Esophagus muscularis mucosa (tissue), 3 donors: Measurements from ENCODE around the gene CTAGE4.
"Not testable (repeated sequence)": the region's sequence is repeated elsewhere in the genome, so short reads cannot be mapped to it uniquely, and the experiment has no call there.

Experiments used
- EP300 ChIP-seq: sonication (generic); formaldehyde crosslinking; IDR thresholded peaks from one replicate; pipeline ENCODE4 v1.6.1; 2017; ENCODE audit warnings: antibody characterized with exemption
- TF ChIP-seq, protein P1 (sequence below), 3 experiments: fragments of 200-600 bp in 2 of 3; fragments of 450-650 bp in 1 of 3; sonication (generic) in 2 of 3; IDR thresholded peaks; one replicate each; pipeline ENCODE4 v1.5.1; 2017 to 2019; ENCODE audit warnings: antibody characterized with exemption in 3 of 3, mild to moderate bottlenecking in 2 of 3, moderate library complexity in 1 of 3

DNA sequence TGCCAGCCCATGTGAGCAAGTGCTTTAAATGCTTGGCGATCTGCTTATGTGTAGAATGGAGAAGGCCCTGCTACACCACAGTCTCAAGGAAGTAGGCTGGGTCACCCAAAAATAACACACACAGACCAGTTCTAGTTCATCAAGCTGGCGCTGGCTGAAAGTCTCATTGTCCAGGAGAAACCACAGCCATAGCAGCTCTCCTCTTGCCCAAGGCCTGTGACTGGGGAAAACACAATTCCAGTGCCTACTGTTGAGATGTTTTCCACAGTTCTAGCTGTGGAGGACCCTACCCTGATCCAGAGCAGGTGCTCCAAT is 4.1 kb upstream of the CTAGE4 start:
- TF ChIP-seq, protein P1, sequence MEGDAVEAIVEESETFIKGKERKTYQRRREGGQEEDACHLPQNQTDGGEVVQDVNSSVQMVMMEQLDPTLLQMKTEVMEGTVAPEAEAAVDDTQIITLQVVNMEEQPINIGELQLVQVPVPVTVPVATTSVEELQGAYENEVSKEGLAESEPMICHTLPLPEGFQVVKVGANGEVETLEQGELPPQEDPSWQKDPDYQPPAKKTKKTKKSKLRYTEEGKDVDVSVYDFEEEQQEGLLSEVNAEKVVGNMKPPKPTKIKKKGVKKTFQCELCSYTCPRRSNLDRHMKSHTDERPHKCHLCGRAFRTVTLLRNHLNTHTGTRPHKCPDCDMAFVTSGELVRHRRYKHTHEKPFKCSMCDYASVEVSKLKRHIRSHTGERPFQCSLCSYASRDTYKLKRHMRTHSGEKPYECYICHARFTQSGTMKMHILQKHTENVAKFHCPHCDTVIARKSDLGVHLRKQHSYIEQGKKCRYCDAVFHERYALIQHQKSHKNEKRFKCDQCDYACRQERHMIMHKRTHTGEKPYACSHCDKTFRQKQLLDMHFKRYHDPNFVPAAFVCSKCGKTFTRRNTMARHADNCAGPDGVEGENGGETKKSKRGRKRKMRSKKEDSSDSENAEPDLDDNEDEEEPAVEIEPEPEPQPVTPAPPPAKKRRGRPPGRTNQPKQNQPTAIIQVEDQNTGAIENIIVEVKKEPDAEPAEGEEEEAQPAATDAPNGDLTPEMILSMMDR (IDR thresholded peaks at IDR 0.05) = not testable (repeated sequence)
- not testable (repeated sequence) for TF ChIP-seq EP300
